Measurements from ENCODE around the gene HTD2.
"Not testable (repeated sequence)": the region's sequence is repeated elsewhere in the genome, so short reads cannot be mapped to it uniquely, and the experiment has no call there.

The HTD2 gene

GRCh38 chr3:58333206-58334012 lies 27.1 kb downstream of the HTD2 start:
- no peak for DNase-seq

DNA sequence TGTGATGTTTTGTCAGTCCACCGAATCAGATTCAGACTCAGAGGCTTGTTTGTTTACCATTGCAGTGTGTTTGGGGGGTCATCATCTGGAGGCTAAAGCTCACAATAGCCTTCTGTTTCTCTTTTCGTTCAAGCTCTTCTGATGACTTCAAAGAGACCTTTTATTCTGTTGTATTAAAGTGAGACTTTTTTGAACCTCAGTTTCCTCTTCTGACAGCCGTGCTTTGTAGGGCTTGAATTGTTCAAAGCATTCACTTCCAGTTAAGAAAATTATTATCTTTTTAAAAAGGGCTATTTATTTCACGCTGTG lies 27.6 kb downstream of the HTD2 start:
- DNase-seq: no peak

DNA sequence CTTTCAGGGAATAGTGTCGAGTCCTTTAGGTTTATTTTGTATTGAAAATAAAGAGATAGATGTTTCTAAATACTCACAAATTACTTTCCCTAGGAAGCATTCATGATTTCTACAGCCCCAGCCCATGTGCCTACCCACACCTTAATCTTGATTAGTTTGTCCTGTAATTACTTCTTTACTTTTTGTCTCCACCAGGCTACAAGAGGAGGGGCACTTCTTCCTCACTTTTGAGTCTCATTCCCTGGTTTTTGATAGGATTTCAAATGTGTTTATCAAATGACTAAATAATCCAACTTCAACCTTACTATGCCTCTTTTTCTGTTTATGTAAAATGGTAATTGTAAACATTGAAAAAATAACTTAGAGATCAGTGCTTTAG lies 28.2 kb downstream of the HTD2 start:
- DNase-seq: no peak

GRCh38 chr3:58335652-58335947 lies 29.3 kb downstream of the HTD2 start:
- no peak for DNase-seq

- DNase-seq: peak; percentile 92
These were observed 30.0 kb downstream of the HTD2 start for GRCh38 chr3:58336135-58336882.

DNA sequence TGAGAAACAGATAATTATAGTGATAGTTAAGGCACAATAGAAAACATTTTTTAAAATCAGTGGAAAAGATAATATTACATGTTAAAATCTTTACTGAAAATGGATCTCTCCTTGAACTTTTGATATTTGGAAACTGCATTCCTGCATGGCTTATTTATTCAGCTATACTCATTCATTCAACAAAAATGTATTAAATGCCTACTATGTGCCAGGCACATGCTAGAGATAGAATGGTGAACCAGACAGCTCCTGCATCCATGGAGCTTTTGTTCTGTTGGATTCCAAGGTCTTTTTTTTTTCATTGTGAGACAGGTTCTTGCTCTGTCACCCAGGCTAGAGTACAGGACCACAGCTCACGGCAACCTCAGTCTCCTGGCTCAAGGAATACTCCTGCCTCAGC lies 30.9 kb downstream of the HTD2 start:
- no peak for DNase-seq

DNA sequence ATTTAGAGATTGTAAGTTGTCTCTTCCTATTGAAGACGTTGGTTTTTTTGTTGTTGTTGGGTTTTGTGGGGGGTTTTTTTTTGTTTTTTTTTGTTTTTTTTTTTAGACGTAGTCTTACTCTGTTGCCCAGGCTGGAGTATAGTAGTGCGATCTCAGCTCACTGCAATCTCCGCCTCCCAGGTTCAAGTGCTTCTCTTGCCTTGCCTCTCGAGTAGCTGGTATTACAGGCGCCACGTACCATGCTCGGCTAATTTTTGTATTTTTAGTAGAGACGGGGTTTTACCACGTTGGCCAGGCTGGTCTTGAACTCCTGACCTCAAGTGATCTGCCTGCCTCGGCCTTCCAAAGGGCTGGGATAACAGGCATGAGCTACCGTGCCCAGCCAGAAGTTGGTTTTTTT lies 32.8 kb downstream of the HTD2 start:
- DNase-seq: not testable (repeated sequence)

DNA sequence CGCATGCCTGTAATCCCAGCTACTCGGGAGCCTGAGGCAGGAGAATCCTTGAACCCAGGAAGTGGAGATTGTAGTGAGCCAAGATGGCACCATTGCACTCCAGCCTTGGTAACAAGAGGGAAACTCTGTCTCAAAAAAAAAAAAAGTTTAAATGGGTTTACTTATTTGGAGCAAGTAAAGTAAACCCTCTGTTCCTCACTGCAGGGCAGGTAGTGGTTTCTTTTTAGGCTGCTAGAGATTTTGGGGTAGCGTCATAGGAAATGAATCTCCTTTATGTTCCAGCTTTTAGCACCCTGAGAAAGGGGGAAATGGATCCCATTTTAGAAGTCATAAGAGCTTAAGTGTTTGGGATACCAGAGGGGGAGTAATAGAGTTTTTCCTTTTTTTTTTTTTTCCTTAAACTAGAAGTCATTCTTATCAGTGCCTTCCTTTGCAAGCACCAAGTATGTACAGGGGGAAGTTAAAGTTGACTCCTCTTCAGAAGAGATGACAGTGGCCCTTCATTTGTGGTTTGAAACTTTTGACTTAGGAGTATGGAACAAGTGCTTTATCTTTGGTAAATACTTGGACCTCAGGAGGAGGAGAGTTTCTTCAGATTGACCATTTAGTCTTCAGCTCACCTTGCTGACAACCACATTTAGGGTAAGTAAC lies 34.4 kb downstream of the HTD2 start:
- no peak for DNase-seq

- no peak for DNase-seq
These were observed 35.1 kb downstream of the HTD2 start for GRCh38 chr3:58341376-58341775.

GRCh38 chr3:58342676-58343075 lies 36.4 kb downstream of the HTD2 start:
- no peak for DNase-seq

GRCh38 chr3:58345457-58345856 lies 39.1 kb downstream of the HTD2 start:
- no peak for DNase-seq

- no peak for DNase-seq
These were observed 40.0 kb downstream of the HTD2 start for GRCh38 chr3:58346368-58346767.

GRCh38 chr3:58347984-58348383 lies 41.7 kb downstream of the HTD2 start:
- DNase-seq: no peak

DNA sequence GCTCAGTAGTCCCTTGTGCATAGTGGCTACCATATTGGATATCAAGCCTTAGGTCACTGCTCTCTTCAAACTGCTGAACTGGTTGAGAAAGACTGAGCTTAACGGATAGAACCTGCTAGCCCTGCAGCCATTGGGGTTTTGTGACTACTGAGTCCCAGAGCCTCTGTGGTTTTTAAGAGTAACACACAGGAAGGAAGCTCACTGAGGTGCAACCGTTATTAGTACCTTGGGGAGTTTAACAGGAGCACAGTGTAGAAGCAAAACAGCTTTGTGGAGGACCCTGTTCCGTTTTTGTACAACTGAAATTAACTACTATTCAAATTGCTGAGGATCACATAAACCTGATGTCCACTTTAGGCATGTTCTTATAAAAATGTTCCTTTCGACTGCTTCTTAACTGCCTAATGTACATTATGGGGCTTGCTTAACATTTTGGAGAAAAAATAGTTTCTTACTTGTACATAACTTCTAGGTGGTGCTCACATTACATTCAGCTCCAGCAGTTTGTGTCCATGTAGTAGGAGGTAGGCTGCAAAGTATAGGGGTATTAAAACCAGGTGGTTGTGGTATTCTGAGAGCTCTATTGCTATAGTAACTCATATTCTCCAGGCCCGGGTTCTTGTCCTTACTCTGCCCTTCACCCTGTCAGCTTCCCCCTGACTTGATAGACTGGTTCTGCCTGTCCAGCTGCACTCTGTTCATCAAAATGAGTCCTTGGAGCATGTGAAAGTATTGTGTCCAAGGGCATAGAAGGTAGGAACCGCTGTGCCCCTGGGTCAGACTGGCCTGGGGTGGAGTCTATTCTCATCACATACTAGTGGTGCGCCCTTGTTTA lies 43.7 kb downstream of the HTD2 start:
- no peak for DNase-seq

- peak; percentile 23 for DNase-seq
These were observed 44.3 kb downstream of the HTD2 start for GRCh38 chr3:58350627-58351013.

GRCh38 chr3:58351920-58352319 lies 45.6 kb downstream of the HTD2 start:
- DNase-seq: no peak

DNA sequence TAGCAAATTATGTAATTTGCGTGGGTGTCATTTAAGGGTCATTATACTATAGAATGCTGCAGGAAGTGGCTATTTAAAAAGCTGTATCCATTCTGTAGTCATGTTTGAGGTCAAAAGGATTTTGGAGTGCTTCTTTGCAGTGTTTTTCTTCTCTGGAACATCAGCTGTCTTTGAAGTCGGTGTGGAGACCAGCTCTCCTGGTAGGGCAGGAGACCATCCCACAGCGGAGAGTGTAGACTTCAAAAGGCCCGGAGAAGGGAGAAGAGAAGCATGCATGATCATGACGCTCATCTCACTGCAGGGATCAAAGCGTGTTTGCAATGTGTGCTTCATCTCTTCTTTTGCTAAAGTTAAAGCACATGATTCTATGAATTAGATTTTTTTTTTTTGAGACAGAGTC lies 46.3 kb downstream of the HTD2 start:
- no peak for DNase-seq

- DNase-seq: peak; percentile 49
These were observed 47.6 kb downstream of the HTD2 start for GRCh38 chr3:58353722-58354553.

GRCh38 chr3:58355179-58355578 lies 48.9 kb downstream of the HTD2 start:
- DNase-seq: no peak

GRCh38 chr3:58356054-58356453 lies 49.7 kb downstream of the HTD2 start:
- no peak for DNase-seq

- DNase-seq: no peak
These were observed 51.1 kb downstream of the HTD2 start for GRCh38 chr3:58357402-58357801.

- DNase-seq: no peak
These were observed 51.8 kb downstream of the HTD2 start for GRCh38 chr3:58358092-58358491.
